ENCODE results near the gene HNRNPA3.
"Not testable (repeated sequence)": the region's sequence is repeated elsewhere in the genome, so short reads cannot be mapped to it uniquely, and the experiment has no call there.

Gene HNRNPA3

DNA sequence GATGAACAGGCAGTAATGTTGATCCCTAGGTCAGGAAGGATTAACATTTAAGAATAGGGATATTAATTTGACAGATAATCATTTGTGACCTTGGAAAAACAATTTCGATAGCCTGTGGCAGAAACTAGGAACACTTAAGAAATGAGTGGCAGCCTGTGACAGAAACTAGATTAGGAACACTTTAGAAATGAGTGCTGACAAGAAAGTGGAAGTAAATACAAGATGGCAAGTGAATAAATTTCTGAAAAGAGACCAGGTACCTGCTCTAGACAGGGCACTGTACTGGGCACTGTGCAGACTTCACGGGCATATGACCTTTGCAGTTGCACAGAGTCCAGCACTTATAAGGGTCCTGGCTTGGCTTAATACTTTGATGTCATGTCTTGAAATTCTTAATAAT, 5.5 kb upstream of the HNRNPA3 start:
- Mint-ChIP-seq H3K4me1 (ENCODE audit: low read depth) (peaks cover 22% of the 10 kb centered on the region), H3K27ac (no peak overlapping the region)

GRCh38 chr2:177211169-177211568, 1.4 kb upstream of the HNRNPA3 start:
- H3K36me3 Mint-ChIP-seq (ENCODE audit: low read depth): peaks cover 33% of the 10 kb centered on the region
- no peak for DNase-seq (ENCODE audit: low spot score)
- peaks cover 2% of the 10 kb centered on the region for H3K27me3 Mint-ChIP-seq (ENCODE audit: low read depth)
- H3K4me1 Mint-ChIP-seq (ENCODE audit: low read depth): peaks cover 34% of the 10 kb centered on the region
- peak overlapping the region; percentile 94 for H3K4me3 Mint-ChIP-seq
- H3K27ac Mint-ChIP-seq: peak overlapping the region; percentile 99
- no peaks in the 10 kb centered on the region for H3K9me3 Mint-ChIP-seq

More for the DNA sequence above, 5.5 kb upstream of the HNRNPA3 start:
- no peaks in the 10 kb centered on the region for H3K27me3 Mint-ChIP-seq (ENCODE audit: low read depth)
- no peak overlapping the region for H3K4me3 Mint-ChIP-seq
- H3K36me3 Mint-ChIP-seq (ENCODE audit: low read depth): peaks cover 3% of the 10 kb centered on the region
- no peaks in the 10 kb centered on the region for H3K9me3 Mint-ChIP-seq
- no peak for DNase-seq (ENCODE audit: low spot score)

DNA sequence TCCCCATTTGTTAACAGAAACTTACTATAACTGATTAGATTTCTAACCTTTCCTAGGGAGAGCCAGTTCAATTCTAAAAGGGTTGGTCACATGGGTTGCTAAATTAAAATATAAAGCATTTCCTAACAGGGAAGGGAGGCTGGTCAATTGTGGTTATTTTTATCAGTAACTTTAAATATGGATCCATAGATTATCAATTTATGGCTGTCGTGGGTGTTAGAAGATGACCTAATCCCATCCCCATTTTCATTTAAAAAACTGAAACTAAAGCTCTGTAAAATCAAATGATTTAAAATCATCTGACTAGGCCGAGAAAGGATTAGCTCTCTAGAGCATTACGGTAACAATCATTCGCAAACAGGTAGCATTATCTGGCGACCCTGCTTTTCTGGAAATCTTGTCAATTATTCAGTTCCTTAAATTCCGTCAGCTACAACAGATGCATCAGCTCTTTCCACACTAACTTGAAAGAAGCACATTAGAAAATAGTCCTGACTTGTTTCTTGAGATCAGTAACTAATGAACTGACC, 953 bp upstream of the HNRNPA3 start:
- Mint-ChIP-seq H3K36me3 (ENCODE audit: low read depth) (peaks cover 38% of the 10 kb centered on the region), H3K9me3 (no peaks in the 10 kb centered on the region), H3K27me3 (ENCODE audit: low read depth) (peaks cover 2% of the 10 kb centered on the region), H3K27ac (peak overlapping the region; percentile 99), H3K4me1 (ENCODE audit: low read depth) (peaks cover 36% of the 10 kb centered on the region), H3K4me3 (peak overlapping the region; percentile 94)
- DNase-seq (ENCODE audit: low spot score): no peak

DNA sequence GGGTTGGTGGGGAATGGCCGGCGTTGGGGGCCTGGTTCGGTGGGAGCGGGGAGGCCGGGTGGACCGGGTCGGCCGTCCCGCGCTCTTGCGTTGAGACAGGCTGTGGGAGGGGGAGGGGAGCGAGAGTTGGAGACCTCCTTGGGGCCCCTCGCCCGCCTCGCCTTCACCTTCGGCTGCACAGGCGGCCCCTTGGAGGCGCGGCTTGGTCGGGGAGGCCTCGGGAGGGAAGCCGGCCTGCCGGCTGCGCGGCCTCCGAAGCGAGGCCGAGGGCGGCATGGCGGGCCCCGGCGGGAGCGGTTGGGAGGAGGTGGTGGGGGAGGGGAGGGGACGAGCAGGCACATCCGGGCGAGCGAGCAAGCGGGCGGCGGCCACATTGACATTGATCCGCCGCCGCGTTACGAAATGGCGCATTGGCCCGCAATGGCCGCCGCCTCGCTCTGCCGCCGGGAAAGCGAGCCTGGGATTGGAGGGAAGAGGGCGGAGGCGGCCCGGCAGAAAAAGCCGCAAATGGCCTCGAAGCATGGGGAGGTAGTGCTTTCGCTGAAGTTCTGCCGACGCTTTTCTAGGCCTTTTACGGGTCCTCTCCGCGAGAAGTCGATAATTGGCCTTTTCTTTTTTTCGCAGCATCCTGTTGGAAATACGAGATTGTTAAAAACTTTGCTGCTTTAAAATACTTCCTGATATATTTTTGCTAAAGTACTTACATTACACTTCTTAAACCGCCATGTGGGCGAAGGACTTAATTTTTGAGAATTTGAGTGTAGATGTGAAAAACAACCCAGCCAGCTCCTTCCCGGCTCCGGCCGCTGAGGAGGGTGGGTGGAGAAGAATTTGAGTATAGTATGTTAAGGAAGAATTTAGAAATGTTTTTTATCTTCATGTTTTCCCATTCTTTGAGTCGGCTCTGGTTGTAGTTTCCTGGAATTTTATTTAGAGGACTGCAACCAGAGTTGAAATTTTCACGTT, 580 bp downstream of the HNRNPA3 start:
- Mint-ChIP-seq H3K4me3 (peak overlapping the region; percentile 94), H3K27me3 (ENCODE audit: low read depth) (peaks cover 2% of the 10 kb centered on the region), H3K4me1 (ENCODE audit: low read depth) (peaks cover 35% of the 10 kb centered on the region), H3K9me3 (no peaks in the 10 kb centered on the region), H3K27ac (peak overlapping the region; percentile 99), H3K36me3 (ENCODE audit: low read depth) (peaks cover 48% of the 10 kb centered on the region)
- peak; percentile 91 for DNase-seq (ENCODE audit: low spot score)

DNA sequence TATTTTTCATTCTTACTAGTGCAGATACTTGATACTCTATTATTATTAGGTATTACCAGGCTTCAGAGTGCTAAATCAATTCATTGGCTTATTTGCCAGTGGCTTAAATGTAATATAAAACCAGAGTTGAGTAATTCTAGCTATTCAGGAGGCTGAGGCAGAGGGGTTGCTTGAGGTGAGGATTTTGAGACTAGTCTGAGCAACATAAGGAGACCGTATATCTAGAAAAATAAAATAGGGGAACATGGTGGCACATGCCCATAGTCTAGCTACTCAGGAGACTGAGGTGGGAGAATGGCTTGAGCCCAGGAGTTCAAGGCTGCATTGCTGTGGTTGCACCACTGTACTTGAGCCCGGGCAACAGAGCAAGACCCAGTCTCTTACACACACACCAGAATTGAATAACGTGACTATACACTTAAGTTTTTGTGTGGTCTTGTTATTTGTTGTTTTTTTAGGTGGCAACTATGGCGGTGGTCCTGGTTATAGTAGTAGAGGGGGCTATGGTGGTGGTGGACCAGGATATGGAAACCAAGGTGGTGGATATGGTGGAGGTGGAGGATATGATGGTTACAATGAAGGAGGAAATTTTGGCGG, 4.8 kb downstream of the HNRNPA3 start:
- no peaks in the 10 kb centered on the region for H3K9me3 Mint-ChIP-seq
- peaks cover 35% of the 10 kb centered on the region for H3K4me1 Mint-ChIP-seq (ENCODE audit: low read depth)
- DNase-seq (ENCODE audit: low spot score): no peak
- peaks cover under 1% of the 10 kb centered on the region for H3K27me3 Mint-ChIP-seq (ENCODE audit: low read depth)
- H3K4me3 Mint-ChIP-seq: peak overlapping the region; percentile 12
- peaks cover 81% of the 10 kb centered on the region for H3K36me3 Mint-ChIP-seq (ENCODE audit: low read depth)
- peak overlapping the region; percentile 36 for H3K27ac Mint-ChIP-seq

GRCh38 chr2:177219787-177220186, 7.2 kb downstream of the HNRNPA3 start:
- peaks cover 80% of the 10 kb centered on the region for H3K36me3 Mint-ChIP-seq (ENCODE audit: low read depth)
- not testable (repeated sequence) for DNase-seq (ENCODE audit: low spot score); H3K27me3 Mint-ChIP-seq (ENCODE audit: low read depth); H3K27ac Mint-ChIP-seq; H3K9me3 Mint-ChIP-seq; H3K4me3 Mint-ChIP-seq
- H3K4me1 Mint-ChIP-seq (ENCODE audit: low read depth): peaks cover 39% of the 10 kb centered on the region

- Mint-ChIP-seq H3K36me3 (ENCODE audit: low read depth) (peaks cover 71% of the 10 kb centered on the region), H3K4me3 (no peak overlapping the region), H3K27ac (no peak overlapping the region), H3K9me3 (no peaks in the 10 kb centered on the region), H3K27me3 (ENCODE audit: low read depth) (no peaks in the 10 kb centered on the region), H3K4me1 (ENCODE audit: low read depth) (peaks cover 26% of the 10 kb centered on the region)
- no peak for DNase-seq (ENCODE audit: low spot score)
Measured at GRCh38 chr2:177221534-177221933, 8.9 kb downstream of the HNRNPA3 start.

DNA sequence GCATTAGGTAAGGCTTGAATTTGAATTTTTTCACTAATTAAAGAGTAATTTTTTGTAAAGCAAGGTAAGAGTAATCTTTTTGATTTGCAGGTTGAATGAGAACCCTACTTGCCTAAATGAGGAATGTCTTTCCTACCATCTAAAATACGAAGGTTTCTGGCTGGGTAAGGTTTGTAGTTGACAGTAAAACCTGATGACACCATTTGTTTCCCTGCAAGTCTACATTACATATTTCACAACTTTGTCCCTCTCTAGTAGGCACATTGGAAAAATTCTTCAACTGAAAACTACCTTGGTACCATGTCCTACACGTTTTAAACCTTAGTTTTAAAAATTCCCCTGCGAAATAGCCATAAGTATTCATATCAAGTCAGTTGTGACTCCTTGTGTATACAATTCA, 9.4 kb downstream of the HNRNPA3 start:
- Mint-ChIP-seq H3K27ac (no peak overlapping the region), H3K4me1 (ENCODE audit: low read depth) (peaks cover 24% of the 10 kb centered on the region)

DNA sequence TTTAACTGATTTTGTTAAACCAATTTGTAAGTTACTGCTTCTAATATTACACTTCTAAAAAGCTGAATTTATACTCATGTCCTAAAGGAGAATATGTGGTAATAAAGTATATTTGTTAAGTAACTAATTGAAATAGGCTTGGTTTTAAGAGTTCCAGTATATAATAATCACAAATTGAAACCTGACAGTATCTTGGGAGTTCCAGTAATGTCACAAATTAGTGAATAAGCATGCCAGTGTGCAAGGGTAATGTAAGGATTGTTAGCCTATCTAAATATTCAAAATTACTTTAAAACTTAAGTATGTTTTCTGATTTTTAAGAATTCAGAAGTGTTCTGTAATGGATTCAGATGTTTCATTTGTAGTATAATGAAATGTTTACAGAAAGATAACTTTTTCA, 10.8 kb downstream of the HNRNPA3 start:
- H3K36me3 Mint-ChIP-seq (ENCODE audit: low read depth): peaks cover 65% of the 10 kb centered on the region
- H3K27ac Mint-ChIP-seq; DNase-seq (ENCODE audit: low spot score); H3K27me3 Mint-ChIP-seq (ENCODE audit: low read depth); H3K9me3 Mint-ChIP-seq; H3K4me3 Mint-ChIP-seq: not testable (repeated sequence)
- peaks cover 23% of the 10 kb centered on the region for H3K4me1 Mint-ChIP-seq (ENCODE audit: low read depth)

More for the DNA sequence above, 9.4 kb downstream of the HNRNPA3 start:
- H3K36me3 Mint-ChIP-seq (ENCODE audit: low read depth): peaks cover 68% of the 10 kb centered on the region
- H3K4me3 Mint-ChIP-seq: no peak overlapping the region
- H3K9me3 Mint-ChIP-seq: no peaks in the 10 kb centered on the region
- no peak for DNase-seq (ENCODE audit: low spot score)
- H3K27me3 Mint-ChIP-seq (ENCODE audit: low read depth): no peaks in the 10 kb centered on the region

DNA sequence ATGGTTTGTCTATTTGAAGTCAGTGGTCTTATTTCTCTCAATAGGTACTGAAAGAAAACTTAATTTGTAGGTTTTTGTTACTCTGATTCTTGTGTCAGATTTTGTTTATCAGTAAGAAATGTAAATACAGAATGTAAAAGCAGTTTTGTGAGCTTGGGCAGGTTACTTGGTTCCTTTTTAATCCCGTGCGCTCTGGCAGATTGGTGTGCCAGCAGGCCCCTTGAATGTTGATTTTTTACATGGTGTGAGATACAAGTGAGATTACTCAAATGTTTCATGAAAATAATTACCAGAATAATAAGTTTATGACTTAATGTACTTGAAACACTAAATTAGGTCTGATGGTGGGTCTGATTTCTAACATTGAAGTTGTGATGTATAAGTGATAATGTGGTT, 13.4 kb downstream of the HNRNPA3 start:
- H3K4me1 Mint-ChIP-seq (ENCODE audit: low read depth): peaks cover 15% of the 10 kb centered on the region
- no peaks in the 10 kb centered on the region for H3K27me3 Mint-ChIP-seq (ENCODE audit: low read depth)

DNA sequence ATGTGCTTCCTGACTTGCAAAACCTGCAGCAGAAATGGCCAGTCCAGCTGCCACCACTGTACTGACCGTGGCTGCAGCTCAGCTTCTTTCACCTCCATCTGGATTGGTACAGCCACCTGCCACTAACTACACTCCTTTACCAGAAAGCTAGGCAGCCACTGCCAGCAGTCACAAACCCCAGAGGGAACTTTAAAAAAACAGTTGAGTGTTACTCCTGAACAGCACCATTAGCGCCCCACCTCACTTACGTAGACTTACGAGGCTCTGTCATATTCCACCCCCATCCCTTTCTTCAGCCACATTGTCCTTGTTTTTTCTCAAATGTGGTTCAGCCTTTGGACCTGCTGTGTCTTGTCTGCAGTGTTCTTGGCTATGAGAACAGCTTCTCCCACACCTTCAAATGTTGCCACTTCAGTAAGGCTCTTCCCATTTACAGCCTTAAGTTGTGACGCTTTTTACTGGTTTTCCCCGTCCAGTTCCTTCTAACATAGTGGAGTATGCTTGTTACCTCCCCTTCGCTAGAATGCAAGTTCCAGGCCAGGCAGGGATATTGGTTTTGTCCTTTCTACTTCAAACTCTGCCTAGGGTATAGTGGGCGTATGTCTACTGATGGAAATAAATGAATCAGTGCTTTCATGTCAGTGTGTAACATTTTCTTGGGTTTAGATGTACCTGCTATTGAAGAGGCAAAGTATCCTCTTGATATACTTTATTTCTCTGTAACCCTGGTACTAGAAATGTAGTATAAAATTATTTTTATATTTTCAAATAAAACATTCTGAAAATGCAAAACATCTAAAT, 17.0 kb downstream of the HNRNPA3 start:
- no peak for DNase-seq (ENCODE audit: low spot score)
- Mint-ChIP-seq H3K9me3 (no peaks in the 10 kb centered on the region), H3K4me3 (no peak overlapping the region), H3K36me3 (ENCODE audit: low read depth) (peaks cover 63% of the 10 kb centered on the region), H3K4me1 (ENCODE audit: low read depth) (peaks cover 13% of the 10 kb centered on the region), H3K27ac (peak overlapping the region; percentile 26), H3K27me3 (ENCODE audit: low read depth) (no peaks in the 10 kb centered on the region)

More for the DNA sequence above, 13.4 kb downstream of the HNRNPA3 start:
- Mint-ChIP-seq H3K27ac (no peak overlapping the region), H3K4me3 (no peak overlapping the region), H3K36me3 (ENCODE audit: low read depth) (peaks cover 64% of the 10 kb centered on the region), H3K9me3 (no peaks in the 10 kb centered on the region)
- no peak for DNase-seq (ENCODE audit: low spot score)

GRCh38 chr2:177231270-177231669, 18.7 kb downstream of the HNRNPA3 start:
- Mint-ChIP-seq H3K9me3 (no peaks in the 10 kb centered on the region), H3K27me3 (ENCODE audit: low read depth) (no peaks in the 10 kb centered on the region), H3K27ac (no peak overlapping the region), H3K36me3 (ENCODE audit: low read depth) (peaks cover 66% of the 10 kb centered on the region), H3K4me1 (ENCODE audit: low read depth) (peaks cover 12% of the 10 kb centered on the region), H3K4me3 (no peak overlapping the region)
- no peak for DNase-seq (ENCODE audit: low spot score)

GRCh38 chr2:177232098-177232704, 19.6 kb downstream of the HNRNPA3 start:
- peaks cover 10% of the 10 kb centered on the region for H3K4me1 Mint-ChIP-seq (ENCODE audit: low read depth)
- peaks cover 62% of the 10 kb centered on the region for H3K36me3 Mint-ChIP-seq (ENCODE audit: low read depth)
- no peak overlapping the region for H3K4me3 Mint-ChIP-seq
- DNase-seq (ENCODE audit: low spot score): no peak
- H3K9me3 Mint-ChIP-seq: no peaks in the 10 kb centered on the region
- no peaks in the 10 kb centered on the region for H3K27me3 Mint-ChIP-seq (ENCODE audit: low read depth)
- H3K27ac Mint-ChIP-seq: no peak overlapping the region

All from T-helper 2 cell treated with Interferon-gamma antibody and Interleukin-4, amounts not matched to agents 5 μg/mL and 100 μg/mL, for 36 hours (primary cell).